Colonic mucosa (tissue), 4 donors: Measurements from ENCODE around the gene TCTN1. TPM values are rescaled to one million over a fixed set of nuclear protein-coding genes. Genes with fewer than 3 reads are reported as not detected.

ENCODE experiments used
- DNase-seq: peaks from one replicate; pipeline ENCODE4 v3.0.0-alpha.2; 2020
- H3K27ac ChIP-seq: fragments of 200-600 bp; one replicate; pipeline ENCODE4 v1.8.0; 2021
- H3K27me3 ChIP-seq: fragments of 200-600 bp; one replicate; pipeline ENCODE4 v1.8.0; 2021
- H3K36me3 ChIP-seq: fragments of 200-600 bp; one replicate; pipeline ENCODE4 v1.8.0; 2021
- H3K4me1 ChIP-seq: fragments of 200-600 bp; one replicate; pipeline ENCODE4 v1.8.0; 2021; ENCODE audit warnings: mild to moderate bottlenecking
- H3K4me3 ChIP-seq: fragments of 200-600 bp; one replicate; pipeline ENCODE4 v1.8.0; 2021
- H3K9ac ChIP-seq, 2 donors: one replicate each; pipeline ENCODE4 v1.7.0; 2013; ENCODE audit warnings: control low read depth in 2 of 2, low read depth in 2 of 2, low read length in 2 of 2
- H3K9me3 ChIP-seq: fragments of 200-600 bp; one replicate; pipeline ENCODE4 v1.8.0; 2021
- CTCF ChIP-seq: fragments of 200-600 bp; IDR thresholded peaks from one replicate; pipeline ENCODE4 v1.8.0; 2022; ENCODE audit warnings: antibody characterized with exemption, mild to moderate bottlenecking
- intact Hi-C: fragments of 100-400 bp; cut with DNase I; formaldehyde crosslinking; loops from one replicate; pipeline ENCODE4 v1.14.1; 2022
- total RNA-seq, 2 donors: library from RNA; stranded (reverse); fragmentation: NEBNext Ultra II Directional in 1 of 2; extraction: Animal tissue kit (Norgen Biotek cat#: 25700) in 1 of 2; gene quantifications; one replicate each; pipeline ENCODE4 v1.2.1, GENCODE V29; 2021
- donor health status: healthy.
- donor health status: DM: no; HTN: no; CAD: no.
- donor health status: DM: no; HTN: no; CAD: no.

Gene TCTN1
- total RNA-seq, 2 donors from 2014 or later, result 9.2 to 10.2 TPM

GRCh38 chr12:110578694-110579534, 35.0 kb upstream of the TCTN1 start:
- Histone ChIP-seq H3K4me1 (peaks cover 8% of the 10 kb centered on the region), H3K27ac (peak overlapping the region; percentile 88), H3K36me3 (no peaks in the 10 kb centered on the region), H3K27me3 (no peaks in the 10 kb centered on the region), H3K4me3 (no peak overlapping the region), H3K9ac (peak overlapping the region in 1 of 2 donors; percentile 92), H3K9me3 (no peaks in the 10 kb centered on the region)
- intact Hi-C loops, result no loop called here
- DNase-seq, result no peak
- TF ChIP-seq CTCF, result no peak

- no peak for DNase-seq
- Histone ChIP-seq H3K27ac (peak overlapping the region; percentile 88), H3K9ac (peak overlapping the region in 1 of 2 donors; percentile 92), H3K36me3 (no peaks in the 10 kb centered on the region), H3K4me3 (no peak overlapping the region), H3K4me1 (peaks cover 3% of the 10 kb centered on the region), H3K27me3 (no peaks in the 10 kb centered on the region), H3K9me3 (no peaks in the 10 kb centered on the region)
- no peak for TF ChIP-seq CTCF
- intact Hi-C loops, result no loop called here
Measured at GRCh38 chr12:110579535-110580253, 34.2 kb upstream of the TCTN1 start.

DNA sequence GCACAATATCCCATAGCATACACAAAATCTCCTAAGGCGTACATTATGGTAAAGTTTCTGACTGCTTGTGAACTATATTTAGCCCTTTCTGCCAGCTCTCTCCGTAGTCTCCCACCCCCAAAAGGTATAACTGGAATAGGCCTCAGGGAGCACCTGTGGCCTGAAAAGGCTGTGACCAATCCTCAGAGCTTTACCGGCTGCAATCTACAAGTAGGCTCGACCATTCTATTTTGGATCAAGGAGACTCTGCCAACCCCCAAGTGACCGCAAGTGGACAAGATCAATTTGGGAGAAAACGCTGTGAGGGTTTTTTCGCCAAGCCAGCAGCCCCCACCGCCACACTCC, 32.0 kb upstream of the TCTN1 start:
- TF ChIP-seq CTCF, result no peak
- H3K27me3 ChIP-seq, result no peaks in the 10 kb centered on the region
- H3K9ac ChIP-seq, result peak overlapping the region; percentile 94 to 98
- peak overlapping the region; percentile 75 for H3K27ac ChIP-seq
- H3K36me3 ChIP-seq, result no peaks in the 10 kb centered on the region
- H3K9me3 ChIP-seq, result no peaks in the 10 kb centered on the region
- intact Hi-C loops, result no loop called here
- DNase-seq, result peak; percentile 65
- peak overlapping the region; percentile 84 for H3K4me3 ChIP-seq
- H3K4me1 ChIP-seq, result peaks cover 3% of the 10 kb centered on the region

- Histone ChIP-seq H3K9ac (peak overlapping the region; percentile 94 to 98), H3K27ac (peak overlapping the region; percentile 75), H3K4me1 (peaks cover 3% of the 10 kb centered on the region), H3K9me3 (no peaks in the 10 kb centered on the region), H3K27me3 (no peaks in the 10 kb centered on the region), H3K4me3 (peak overlapping the region; percentile 84), H3K36me3 (no peaks in the 10 kb centered on the region)
- TF ChIP-seq CTCF, result no peak
- intact Hi-C loops, result no loop called here
- peak; percentile 73 for DNase-seq
Measured at GRCh38 chr12:110582276-110583136, 31.4 kb upstream of the TCTN1 start.
